ENCODE measurements around the gene KLHL13.

GRCh38 chrX:118152721-118153120 lies 36.1 kb upstream of the KLHL13 start:
- TF ChIP-seq REST (IDR thresholded peaks at IDR 0.05; ENCODE audit: insufficient read depth in 1 of 2, low read depth in 2 of 2, low read length in 1 of 2) = no peak
- TF ChIP-seq CTCF (IDR thresholded peaks at IDR 0.05) = no peak
- TF ChIP-seq SIN3A (IDR thresholded peaks at IDR 0.05; ENCODE audit: borderline replicate concordance, insufficient read depth, low read depth, low read length) = no peak
- TF ChIP-seq TCF7L2 (IDR thresholded peaks at IDR 0.05; ENCODE audit: low read depth, low read length) = no peak
